Measurements from ENCODE around the gene MAP1B. TPM values are rescaled to one million over a fixed set of nuclear protein-coding genes. Genes with fewer than 3 reads are reported as not detected.

Gene MAP1B
- polyA plus RNA-seq, 3 donors, result 0.02 TPM; not detected in 2

- no peaks in the 10 kb centered on the region for H3K79me2 ChIP-seq (ENCODE audit: insufficient read depth, low read length)
- Mint-ChIP-seq H3K27me3 (ENCODE audit: low read depth in 3 of 3) (peaks cover 0 to 10% (median 5%) of the 10 kb centered on the region in 3 donors), H3K4me1 (no peaks in the 10 kb centered on the region), H3K27ac (no peak overlapping the region), H3K9me3 (peaks cover 0 to 4% (median 1%) of the 10 kb centered on the region in 7 donors), H3K36me3 (no peaks in the 10 kb centered on the region), H3K4me3 (no peak overlapping the region)
- intact Hi-C loops (cut with micrococcal nuclease), result no loop called here
- no peaks in the 10 kb centered on the region for H3K27me3 ChIP-seq (ENCODE audit: control insufficient read depth in 2 of 2, insufficient read depth in 2 of 2, low read length in 2 of 2)
- H4K20me1 ChIP-seq (ENCODE audit: insufficient read depth, low read length), result no peaks in the 10 kb centered on the region
- no peak overlapping the region for H3K4me3 ChIP-seq (replicated peaks in 1 of 3; ENCODE audit: low read depth in 2 of 3, low read length in 3 of 3)
- DNase-seq, result no peak
- no peak overlapping the region for H3K4me2 ChIP-seq (replicated peaks; ENCODE audit: extremely low read depth, low read length, poor library complexity, severe bottlenecking)
- no peak overlapping the region for H3K27ac ChIP-seq (ENCODE audit: low read depth in 1 of 2, low read length in 2 of 2)
- no peak overlapping the region for H3K9ac ChIP-seq (ENCODE audit: insufficient read depth, low read length, poor library complexity, severe bottlenecking)
- H2AFZ ChIP-seq (ENCODE audit: insufficient read depth, low read depth, low read length, poor library complexity, severe bottlenecking), result no peak overlapping the region
- 80% methylated on average over 1 of the region's 1 CpG for WGBS (ENCODE audit: insufficient coverage)
- no peak for TF ChIP-seq CTCF (IDR thresholded peaks at IDR 0.05)
- H3K9me3 ChIP-seq (replicated peaks in 1 of 2; ENCODE audit: control insufficient read depth in 1 of 2, insufficient read depth in 1 of 2, low read length in 2 of 2), result no peaks in the 10 kb centered on the region
- H3K4me1 ChIP-seq (ENCODE audit: control insufficient read depth in 1 of 2, insufficient read depth in 2 of 2, low read length in 2 of 2), result no peaks in the 10 kb centered on the region
- H3K36me3 ChIP-seq (replicated peaks in 1 of 2; ENCODE audit: control insufficient read depth in 1 of 2, insufficient read depth in 2 of 2, low read length in 2 of 2), result no peaks in the 10 kb centered on the region
These were observed 15.2 kb upstream of the MAP1B start for GRCh38 chr5:72092074-72092473.

GRCh38 chr5:72093217-72093616 is 14.1 kb upstream of the MAP1B start:
- Histone ChIP-seq H2AFZ (ENCODE audit: insufficient read depth, low read depth, low read length, poor library complexity, severe bottlenecking) (no peak overlapping the region), H3K27me3 (ENCODE audit: control insufficient read depth in 2 of 2, insufficient read depth in 2 of 2, low read length in 2 of 2) (peaks cover 0 to 3% of the 10 kb centered on the region in 2 donors), H3K4me2 (replicated peaks; ENCODE audit: extremely low read depth, low read length, poor library complexity, severe bottlenecking) (no peak overlapping the region), H3K9ac (ENCODE audit: insufficient read depth, low read length, poor library complexity, severe bottlenecking) (no peak overlapping the region), H4K20me1 (ENCODE audit: insufficient read depth, low read length) (no peaks in the 10 kb centered on the region), H3K36me3 (replicated peaks in 1 of 2; ENCODE audit: control insufficient read depth in 1 of 2, insufficient read depth in 2 of 2, low read length in 2 of 2) (no peaks in the 10 kb centered on the region), H3K79me2 (ENCODE audit: insufficient read depth, low read length) (no peaks in the 10 kb centered on the region), H3K9me3 (replicated peaks in 1 of 2; ENCODE audit: control insufficient read depth in 1 of 2, insufficient read depth in 1 of 2, low read length in 2 of 2) (no peaks in the 10 kb centered on the region), H3K4me1 (ENCODE audit: control insufficient read depth in 1 of 2, insufficient read depth in 2 of 2, low read length in 2 of 2) (no peaks in the 10 kb centered on the region), H3K27ac (ENCODE audit: low read depth in 1 of 2, low read length in 2 of 2) (no peak overlapping the region), H3K4me3 (replicated peaks in 1 of 3; ENCODE audit: low read depth in 2 of 3, low read length in 3 of 3) (no peak overlapping the region)
- no peak overlapping the region for H3K27ac Mint-ChIP-seq
- H3K4me3 Mint-ChIP-seq, result no peak overlapping the region
- intact Hi-C loops (cut with micrococcal nuclease), result no loop called here
- peaks cover 0 to 3% (median 2%) of the 10 kb centered on the region in 7 donors for H3K9me3 Mint-ChIP-seq
- peaks cover 0 to 11% (median 7%) of the 10 kb centered on the region in 3 donors for H3K27me3 Mint-ChIP-seq (ENCODE audit: low read depth in 3 of 3)
- DNase-seq, result no peak
- no peaks in the 10 kb centered on the region for H3K36me3 Mint-ChIP-seq
- H3K4me1 Mint-ChIP-seq, result no peaks in the 10 kb centered on the region
- no peak for TF ChIP-seq CTCF (IDR thresholded peaks at IDR 0.05)
